GM12801 (cell line): Measurements from ENCODE around the gene TTLL12.

ENCODE experiments used
- TF ChIP-seq, protein P1 (sequence below): IDR thresholded peaks from one replicate; pipeline ENCODE4 v1.5.1; 2011; ENCODE audit warnings: control low read depth; ENCODE audit not compliant: insufficient read length; ENCODE audit errors: extremely low read depth

Gene TTLL12

DNA sequence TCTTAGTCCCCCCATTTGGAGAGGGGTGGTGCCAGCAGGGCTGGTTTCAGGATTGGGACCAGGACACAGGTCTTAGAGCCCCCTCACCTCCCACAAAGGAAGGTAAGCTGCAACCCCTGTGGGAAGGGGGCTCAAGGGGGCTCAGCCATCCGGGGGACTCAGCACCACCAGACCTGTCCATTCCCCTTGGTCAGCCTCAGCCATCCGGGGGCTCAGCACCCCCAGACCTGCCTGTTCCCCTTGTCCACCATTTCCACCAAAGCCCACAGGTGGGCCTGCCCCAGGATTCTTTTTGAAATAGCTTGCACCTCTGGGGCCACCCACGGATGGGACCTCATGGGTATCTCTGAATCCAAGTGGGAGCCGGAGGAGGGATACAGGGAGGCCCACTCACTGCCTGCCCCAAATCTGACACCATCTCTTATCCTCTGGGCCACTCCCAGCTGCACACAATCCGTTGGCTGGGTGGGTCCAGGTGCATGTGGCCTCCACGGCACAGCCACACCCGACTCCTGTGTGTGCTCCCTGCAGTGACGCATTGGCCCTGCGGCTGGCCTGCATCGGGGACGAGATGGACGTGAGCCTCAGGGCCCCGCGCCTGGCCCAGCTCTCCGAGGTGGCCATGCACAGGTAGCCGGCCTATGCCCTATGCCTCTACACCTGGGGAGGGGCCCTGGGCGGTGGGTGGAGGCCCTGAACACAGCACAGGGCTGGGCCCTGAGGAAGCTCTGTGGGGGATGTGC, 59.6 kb downstream of the TTLL12 start:
- TF ChIP-seq, protein P1, sequence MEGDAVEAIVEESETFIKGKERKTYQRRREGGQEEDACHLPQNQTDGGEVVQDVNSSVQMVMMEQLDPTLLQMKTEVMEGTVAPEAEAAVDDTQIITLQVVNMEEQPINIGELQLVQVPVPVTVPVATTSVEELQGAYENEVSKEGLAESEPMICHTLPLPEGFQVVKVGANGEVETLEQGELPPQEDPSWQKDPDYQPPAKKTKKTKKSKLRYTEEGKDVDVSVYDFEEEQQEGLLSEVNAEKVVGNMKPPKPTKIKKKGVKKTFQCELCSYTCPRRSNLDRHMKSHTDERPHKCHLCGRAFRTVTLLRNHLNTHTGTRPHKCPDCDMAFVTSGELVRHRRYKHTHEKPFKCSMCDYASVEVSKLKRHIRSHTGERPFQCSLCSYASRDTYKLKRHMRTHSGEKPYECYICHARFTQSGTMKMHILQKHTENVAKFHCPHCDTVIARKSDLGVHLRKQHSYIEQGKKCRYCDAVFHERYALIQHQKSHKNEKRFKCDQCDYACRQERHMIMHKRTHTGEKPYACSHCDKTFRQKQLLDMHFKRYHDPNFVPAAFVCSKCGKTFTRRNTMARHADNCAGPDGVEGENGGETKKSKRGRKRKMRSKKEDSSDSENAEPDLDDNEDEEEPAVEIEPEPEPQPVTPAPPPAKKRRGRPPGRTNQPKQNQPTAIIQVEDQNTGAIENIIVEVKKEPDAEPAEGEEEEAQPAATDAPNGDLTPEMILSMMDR, result no peak

- TF ChIP-seq, protein P1, result no peak
These were observed 60.3 kb downstream of the TTLL12 start for GRCh38 chr22:43126501-43127165.

DNA sequence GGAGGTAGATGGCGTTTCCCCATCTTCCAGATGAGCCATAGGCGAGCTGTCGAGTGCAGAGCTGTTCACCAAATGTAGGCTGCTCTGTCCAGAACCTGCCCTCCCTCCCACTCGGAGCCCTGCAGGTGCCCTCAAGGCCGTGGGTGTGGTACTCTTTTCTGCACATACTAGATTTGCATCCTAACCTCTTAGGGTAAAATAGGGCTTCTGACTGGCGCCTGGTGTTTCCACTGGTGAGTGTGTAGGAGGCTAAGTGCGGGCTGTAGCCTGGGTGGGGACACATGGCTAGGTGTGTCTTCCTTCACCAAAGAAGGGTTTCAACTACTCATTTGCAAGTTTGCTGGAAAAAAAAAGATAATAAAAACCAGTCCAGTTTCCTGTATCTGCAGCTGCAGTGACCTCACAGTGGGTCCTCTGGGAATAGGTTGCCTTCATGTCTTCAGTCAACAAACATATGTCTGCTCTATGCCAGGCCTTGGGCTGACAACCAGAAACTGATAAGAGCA, 67.9 kb downstream of the TTLL12 start:
- TF ChIP-seq, protein P1, result no peak

- TF ChIP-seq, protein P1, result no peak
These were observed 68.7 kb downstream of the TTLL12 start for GRCh38 chr22:43118024-43118849.

DNA sequence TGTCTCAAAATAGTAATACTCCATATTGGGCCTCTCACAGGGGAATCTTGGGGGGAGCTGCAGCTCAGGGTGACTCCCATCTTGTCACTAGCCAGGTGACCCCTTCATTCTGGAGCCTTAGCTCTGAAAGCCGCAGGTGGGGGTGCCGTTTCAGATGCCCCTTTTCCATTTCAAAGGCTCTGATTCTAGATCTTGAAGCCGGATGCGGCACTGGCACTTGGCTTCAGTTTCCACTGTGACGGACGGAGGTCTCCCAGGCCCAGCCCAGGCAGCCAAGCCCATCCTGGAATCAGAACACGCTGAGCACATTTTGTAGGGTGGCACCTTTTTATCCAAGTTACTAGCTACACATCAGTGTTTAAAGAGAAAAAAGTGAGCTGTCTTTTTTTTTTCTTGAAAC, 70.0 kb downstream of the TTLL12 start:
- TF ChIP-seq, protein P1, result no peak
